ENCODE results near the gene KRTAP10-3.

The KRTAP10-3 gene

DNA sequence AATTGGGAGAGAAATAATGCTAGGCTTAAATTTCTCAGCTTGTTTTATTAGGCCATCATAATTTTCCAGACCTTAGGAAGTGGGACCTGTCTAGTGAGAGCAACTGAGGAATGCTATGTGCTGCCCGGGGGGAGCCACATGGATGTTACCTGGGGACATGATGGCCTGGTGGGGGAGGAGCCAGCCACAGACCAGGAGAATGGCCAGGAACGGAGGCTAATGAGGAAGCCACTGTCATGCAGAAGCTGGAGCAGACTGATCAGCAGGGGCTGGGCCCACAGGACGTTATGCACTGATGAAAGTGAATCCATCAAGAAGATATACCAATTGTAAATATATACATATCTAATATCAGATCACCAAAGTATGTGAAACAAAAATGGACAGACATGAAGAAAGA is 14.0 kb downstream of the KRTAP10-3 start:
- Histone ChIP-seq H3K27me3 (ENCODE audit: low read depth, low read length) (no peaks in the 10 kb centered on the region), H4K20me1 (ENCODE audit: insufficient read depth, low read length) (no peaks in the 10 kb centered on the region), H3K9ac (ENCODE audit: low read length) (no peak overlapping the region)

GRCh38 chr21:44542716-44543115 is 15.9 kb downstream of the KRTAP10-3 start:
- H3K36me3 ChIP-seq (replicated peaks; ENCODE audit: low read depth, low read length): no peaks in the 10 kb centered on the region
- H2AFZ ChIP-seq (ENCODE audit: low read depth, low read length): no peak overlapping the region
- no peaks in the 10 kb centered on the region for H4K20me1 ChIP-seq (ENCODE audit: insufficient read depth, low read length)
- 0 out of 2 replicates have a peak, but pooled peaks cover 9% of the 10 kb centered on the region for H3K9me3 ChIP-seq (ENCODE audit: insufficient read depth, low read length)
- no peak overlapping the region for H3K9ac ChIP-seq (ENCODE audit: low read length)
- H3K4me2 ChIP-seq (ENCODE audit: low read length): no peak overlapping the region
- H3K4me3 ChIP-seq (ENCODE audit: low read length): no peak overlapping the region
- TF ChIP-seq EZH2phosphoT487 (IDR thresholded peaks at IDR 0.05; ENCODE audit: low read depth): no peak
- no peak for TF ChIP-seq CTCF (IDR thresholded peaks at IDR 0.05; ENCODE audit: low read depth, low read length)
- no peak overlapping the region for H3K27ac ChIP-seq (ENCODE audit: low read length)
- peaks cover 3% of the 10 kb centered on the region for H3K4me1 ChIP-seq (ENCODE audit: low read length)
- H3K27me3 ChIP-seq (ENCODE audit: low read depth, low read length): no peaks in the 10 kb centered on the region
- no peaks in the 10 kb centered on the region for H3K79me2 ChIP-seq (ENCODE audit: low read length)

More for the DNA sequence above, 14.0 kb downstream of the KRTAP10-3 start:
- no peak overlapping the region for H3K4me3 ChIP-seq (ENCODE audit: low read length)
- H3K27ac ChIP-seq (ENCODE audit: low read length): no peak overlapping the region
- peaks cover 3% of the 10 kb centered on the region for H3K4me1 ChIP-seq (ENCODE audit: low read length)
- no peak overlapping the region for H3K4me2 ChIP-seq (ENCODE audit: low read length)
- no peak for TF ChIP-seq EZH2phosphoT487 (IDR thresholded peaks at IDR 0.05; ENCODE audit: low read depth)
- no peak for TF ChIP-seq CTCF (IDR thresholded peaks at IDR 0.05; ENCODE audit: low read depth, low read length)
- no peaks in the 10 kb centered on the region for H3K36me3 ChIP-seq (replicated peaks; ENCODE audit: low read depth, low read length)
- H3K79me2 ChIP-seq (ENCODE audit: low read length): no peaks in the 10 kb centered on the region
- no peak overlapping the region for H2AFZ ChIP-seq (ENCODE audit: low read depth, low read length)
- H3K9me3 ChIP-seq (ENCODE audit: insufficient read depth, low read length): 0 out of 2 replicates have a peak, but pooled peaks cover 9% of the 10 kb centered on the region

DNA sequence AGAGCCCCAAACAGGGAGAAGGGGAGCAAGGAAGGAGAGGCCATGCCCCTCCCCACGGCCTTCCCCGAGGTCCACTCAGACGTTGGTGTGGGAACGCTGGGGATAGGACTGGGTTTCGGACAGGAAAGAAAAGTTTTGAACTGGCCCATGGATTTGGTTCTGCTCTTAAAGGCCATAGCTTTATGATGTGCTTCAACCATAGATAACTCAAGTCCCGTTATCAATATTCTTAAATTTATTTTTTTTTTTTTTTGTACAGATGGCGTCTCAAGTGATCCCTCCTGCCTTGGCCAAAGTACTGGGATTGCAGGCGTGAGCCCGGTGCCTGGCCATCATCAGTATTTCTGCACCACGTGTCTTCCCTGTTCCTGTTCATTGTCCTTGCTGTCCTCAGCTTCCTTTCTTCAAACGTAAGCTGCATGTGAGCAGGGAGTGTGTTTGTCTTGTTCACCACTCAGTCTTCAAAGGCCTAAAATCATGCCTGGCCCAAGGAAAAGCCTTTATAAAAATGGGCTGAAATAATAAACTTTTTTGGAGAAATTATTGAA is 17.8 kb downstream of the KRTAP10-3 start:
- no peak for TF ChIP-seq CTCF (IDR thresholded peaks at IDR 0.05; ENCODE audit: low read depth, low read length)
- no peak for TF ChIP-seq EZH2phosphoT487 (IDR thresholded peaks at IDR 0.05; ENCODE audit: low read depth)
- Histone ChIP-seq H3K4me3 (ENCODE audit: low read length) (no peak overlapping the region), H3K9ac (ENCODE audit: low read length) (no peak overlapping the region), H3K4me2 (ENCODE audit: low read length) (no peak overlapping the region), H3K27ac (ENCODE audit: low read length) (no peak overlapping the region), H3K27me3 (ENCODE audit: low read depth, low read length) (no peaks in the 10 kb centered on the region), H3K36me3 (replicated peaks; ENCODE audit: low read depth, low read length) (no peaks in the 10 kb centered on the region), H3K79me2 (ENCODE audit: low read length) (no peaks in the 10 kb centered on the region), H3K9me3 (ENCODE audit: insufficient read depth, low read length) (no peaks in the 10 kb centered on the region), H2AFZ (ENCODE audit: low read depth, low read length) (no peak overlapping the region), H3K4me1 (ENCODE audit: low read length) (no peaks in the 10 kb centered on the region), H4K20me1 (ENCODE audit: insufficient read depth, low read length) (no peaks in the 10 kb centered on the region)

- Histone ChIP-seq H3K36me3 (replicated peaks; ENCODE audit: low read depth, low read length) (no peaks in the 10 kb centered on the region), H3K27ac (ENCODE audit: low read length) (no peak within 1 kb of the TSS), H4K20me1 (ENCODE audit: insufficient read depth, low read length) (no peaks in the 10 kb centered on the region), H3K4me3 (ENCODE audit: low read length) (no peak within 1 kb of the TSS), H3K27me3 (ENCODE audit: low read depth, low read length) (no peaks in the 10 kb centered on the region), H3K9me3 (ENCODE audit: insufficient read depth, low read length) (no peaks in the 10 kb centered on the region), H3K79me2 (ENCODE audit: low read length) (no peaks in the 10 kb centered on the region), H2AFZ (ENCODE audit: low read depth, low read length) (no peak within 1 kb of the TSS), H3K4me2 (ENCODE audit: low read length) (no peak within 1 kb of the TSS), H3K4me1 (ENCODE audit: low read length) (no peaks in the 10 kb centered on the region), H3K9ac (ENCODE audit: low read length) (no peak within 1 kb of the TSS)
- TF ChIP-seq CTCF (IDR thresholded peaks at IDR 0.05; ENCODE audit: low read depth, low read length) (no peak), EZH2phosphoT487 (IDR thresholded peaks at IDR 0.05; ENCODE audit: low read depth) (no peak)
Observed at GRCh38 chr21:44539991-44540666, 18.5 kb downstream of the KRTAP10-3 start, which contains the start of gene KRTAP10-1. Gene KRTAP10-1 (minus strand): TSS chr21:44540195. CDS start chr21:44540150, 45 bp downstream.
